GM19099 (cell line): ENCODE data around the gene FAM209B.
"Not testable (repeated sequence)": the region's sequence is repeated elsewhere in the genome, so short reads cannot be mapped to it uniquely, and the experiment has no call there.

Experiments
- POLR2A ChIP-seq: IDR thresholded peaks from 3 replicates; pipeline ENCODE4 v1.6.1; 2011; ENCODE audit warnings: low read depth; ENCODE audit not compliant: insufficient read length; ENCODE audit errors: extremely low read depth

FAM209B gene

DNA sequence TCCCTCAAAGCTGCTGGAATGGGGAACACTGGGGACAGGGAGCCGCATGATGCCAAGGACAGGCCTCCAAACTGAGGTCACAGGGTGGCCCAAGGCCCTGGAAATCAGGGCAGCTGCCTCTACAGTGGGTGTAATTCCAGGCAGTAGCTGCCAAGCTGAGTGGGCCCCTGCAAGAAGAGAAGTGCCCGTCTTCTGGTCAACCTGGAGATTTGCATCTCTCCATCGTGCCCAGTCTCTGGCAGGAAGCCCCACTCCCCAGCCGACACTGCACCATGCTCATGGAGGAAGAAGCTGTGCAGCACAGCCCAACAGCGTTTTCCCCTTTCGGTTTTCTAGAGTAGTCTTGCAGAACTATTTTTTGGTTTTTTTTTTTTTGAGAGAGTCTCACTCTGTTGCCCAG lies 10.7 kb upstream of the FAM209B start:
- TF ChIP-seq POLR2A, result no peak

DNA sequence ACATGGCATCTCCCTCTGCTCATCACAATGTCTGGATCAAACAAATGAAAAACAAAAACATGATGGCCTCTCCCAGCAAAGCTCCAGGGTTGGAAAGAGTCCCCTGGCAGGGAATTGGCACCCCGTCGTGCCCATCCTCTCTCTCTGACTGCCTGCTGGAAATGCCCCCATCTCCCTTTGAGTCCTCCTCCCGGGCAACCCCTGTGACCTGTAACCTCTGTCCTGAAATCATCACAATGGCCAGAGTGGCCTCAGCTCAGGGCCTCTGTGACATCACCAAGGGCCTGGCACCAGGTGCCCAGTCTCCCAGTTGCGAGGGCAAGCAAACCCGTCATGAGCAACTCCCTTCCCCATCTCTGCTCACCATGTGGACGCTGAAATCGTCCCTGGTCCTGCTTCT lies 8.6 kb upstream of the FAM209B start, which contains the start of gene FAM209A:
Gene FAM209A (plus strand): TSS at position 301 of the 400 bp plus-strand sequence. CDS start 65 bp downstream, at position 366.
- TF ChIP-seq POLR2A, result not testable (repeated sequence)

DNA sequence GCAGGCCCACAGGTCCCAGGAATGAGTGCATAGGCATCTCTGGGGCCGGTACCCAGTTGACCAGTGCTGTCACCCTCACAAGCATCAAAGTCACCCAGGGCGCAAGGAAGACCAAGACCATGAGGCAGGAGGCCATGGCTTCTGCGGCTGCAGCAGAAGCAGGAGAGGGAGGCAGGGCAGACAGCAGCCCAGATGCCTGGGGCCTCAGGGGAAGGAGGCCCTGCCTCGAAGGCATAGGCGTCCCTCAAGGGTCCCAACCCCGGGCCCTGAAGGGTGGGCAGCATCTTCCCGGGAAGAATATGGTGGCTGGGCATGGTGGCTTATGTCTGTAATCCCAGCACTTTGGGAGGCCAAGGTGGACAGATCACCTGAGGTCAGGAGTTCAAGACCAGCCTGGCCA lies 5.5 kb upstream of the FAM209B start:
- no peak for TF ChIP-seq POLR2A

DNA sequence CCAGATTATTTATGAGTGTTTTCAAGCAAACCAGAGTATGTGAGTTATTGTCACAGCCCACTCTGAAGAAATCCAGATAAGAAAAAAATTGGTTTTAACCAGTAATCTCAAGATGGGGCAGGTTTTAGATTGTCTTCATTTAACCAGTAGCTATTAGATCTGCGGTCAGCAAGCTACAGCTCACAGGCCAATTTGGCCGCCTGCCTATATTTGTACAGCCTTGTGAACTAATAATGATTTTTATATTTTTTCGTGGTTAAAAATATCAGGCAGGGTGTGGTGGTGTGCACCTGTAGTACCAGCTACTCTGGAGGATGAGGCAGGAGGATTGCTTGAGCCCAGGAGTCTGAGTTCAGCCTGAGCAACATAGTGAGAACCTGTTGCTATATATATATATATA lies 5.0 kb downstream of the FAM209B start:
- TF ChIP-seq POLR2A, result no peak

DNA sequence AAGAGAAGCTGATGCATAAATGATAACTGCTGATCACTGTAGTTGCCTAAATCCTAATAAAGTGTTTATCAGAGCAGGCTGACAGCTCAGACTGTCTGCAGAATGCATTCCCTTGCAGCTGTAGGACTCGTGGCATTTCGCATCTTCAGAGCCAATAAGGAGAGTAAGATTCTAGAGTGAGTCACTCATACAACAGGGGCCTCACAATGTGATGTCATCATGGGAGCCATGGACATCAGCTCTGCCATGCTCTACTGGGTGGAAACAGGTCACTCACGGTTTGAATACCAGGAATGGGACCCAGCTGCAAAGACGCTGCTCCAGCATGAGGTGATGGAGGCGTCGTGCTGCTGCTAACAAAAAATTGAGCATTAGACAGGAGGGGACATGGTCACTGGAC lies 7.4 kb downstream of the FAM209B start:
- no peak for TF ChIP-seq POLR2A

DNA sequence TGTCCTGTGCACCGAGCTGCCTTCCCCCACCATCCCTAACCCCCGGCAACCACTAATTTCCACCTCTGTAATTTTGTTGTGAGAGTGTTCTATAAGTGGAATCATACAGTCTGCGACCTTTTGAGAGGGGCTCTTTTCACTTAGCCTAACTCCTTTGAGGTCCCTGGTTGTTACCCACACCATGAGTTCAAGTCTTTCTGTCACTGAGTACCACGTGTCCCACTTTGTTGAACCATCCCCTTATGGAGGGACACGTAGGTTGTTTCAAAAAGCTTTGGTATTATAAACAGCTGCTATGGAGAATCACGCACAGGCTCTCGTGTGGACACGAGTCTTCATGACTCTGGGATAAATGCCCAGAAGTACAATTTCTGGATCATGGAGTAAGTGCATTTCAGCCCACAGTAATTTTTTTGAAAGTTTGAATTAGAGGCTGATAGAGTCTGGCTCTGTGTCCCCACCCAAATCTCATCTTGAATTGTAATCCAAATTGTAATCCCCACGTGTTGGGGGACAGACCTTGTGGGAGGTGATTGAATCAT lies 9.5 kb downstream of the FAM209B start:
- TF ChIP-seq POLR2A, result no peak

DNA sequence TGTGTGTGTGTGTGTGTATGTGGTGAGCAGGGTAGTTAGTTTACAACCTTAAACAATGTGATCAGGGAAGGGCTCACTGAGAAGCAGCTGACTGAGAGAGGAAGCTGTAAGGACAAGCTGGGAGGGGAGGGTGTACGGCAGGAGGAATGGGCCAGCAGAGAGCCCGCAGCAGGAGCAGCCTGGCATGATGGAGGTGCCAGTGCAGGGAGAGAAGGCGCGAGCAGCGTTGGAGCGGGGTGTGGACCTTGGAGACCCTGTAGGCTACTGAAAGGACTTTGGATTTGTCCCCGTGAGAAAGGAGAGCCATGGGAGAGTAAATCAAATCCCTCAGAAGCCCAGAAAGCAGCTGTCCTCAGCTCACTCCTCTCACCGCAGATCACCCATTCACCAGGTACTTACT lies 18.5 kb downstream of the FAM209B start:
- TF ChIP-seq POLR2A, result no peak

DNA sequence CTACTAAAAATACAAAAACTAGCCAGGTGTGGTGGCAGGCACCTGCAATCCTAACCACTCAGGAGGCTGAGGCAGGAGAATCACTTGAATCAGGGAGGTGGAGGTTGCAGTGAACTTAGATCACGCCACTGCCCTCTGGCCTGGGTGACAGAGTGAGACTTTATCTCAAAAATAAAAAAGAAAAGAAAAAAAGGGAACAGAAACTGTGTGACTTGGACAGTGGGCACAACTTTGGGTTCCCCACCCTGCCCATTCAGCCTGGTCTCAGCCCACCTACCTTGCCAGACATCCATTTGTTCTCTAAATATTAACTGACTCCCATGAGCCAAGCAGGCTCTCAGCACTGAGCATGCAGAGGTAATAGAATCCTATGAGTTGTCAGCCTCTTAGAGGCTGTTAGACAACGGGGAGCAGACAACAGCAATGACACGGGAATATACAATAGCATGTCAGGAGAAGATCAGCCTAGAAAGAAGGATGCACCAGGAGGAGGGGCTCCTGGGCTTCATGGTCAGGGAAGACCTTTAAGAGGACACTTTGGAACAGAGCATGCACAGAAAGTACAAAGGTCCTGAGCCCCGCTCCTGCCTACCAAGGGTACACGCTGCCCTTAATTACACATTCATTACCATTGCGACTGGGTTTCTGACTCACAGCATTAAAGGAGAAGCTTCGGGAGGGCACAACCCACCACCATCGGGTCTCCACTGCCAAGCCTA lies 20.0 kb downstream of the FAM209B start:
- TF ChIP-seq POLR2A, result no peak

DNA sequence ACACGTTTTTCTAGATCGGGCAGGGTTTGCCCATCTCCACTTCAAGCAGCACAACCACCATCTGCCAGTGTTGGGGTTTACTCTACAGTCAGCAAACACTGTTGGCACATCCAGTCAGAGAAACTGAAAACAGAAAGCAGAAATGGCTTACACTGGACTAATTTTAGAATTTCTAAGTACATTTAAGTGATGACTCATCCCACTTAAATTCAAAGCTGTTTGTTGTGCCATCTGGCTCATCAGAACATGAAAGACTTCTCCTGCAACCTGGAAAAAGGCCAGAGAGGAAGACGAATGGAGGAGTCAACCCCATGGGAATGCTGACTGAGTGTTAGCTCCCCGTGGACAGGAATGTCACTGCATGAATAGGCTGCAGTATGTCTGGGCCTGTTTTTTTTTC lies 21.8 kb downstream of the FAM209B start:
- TF ChIP-seq POLR2A, result no peak

DNA sequence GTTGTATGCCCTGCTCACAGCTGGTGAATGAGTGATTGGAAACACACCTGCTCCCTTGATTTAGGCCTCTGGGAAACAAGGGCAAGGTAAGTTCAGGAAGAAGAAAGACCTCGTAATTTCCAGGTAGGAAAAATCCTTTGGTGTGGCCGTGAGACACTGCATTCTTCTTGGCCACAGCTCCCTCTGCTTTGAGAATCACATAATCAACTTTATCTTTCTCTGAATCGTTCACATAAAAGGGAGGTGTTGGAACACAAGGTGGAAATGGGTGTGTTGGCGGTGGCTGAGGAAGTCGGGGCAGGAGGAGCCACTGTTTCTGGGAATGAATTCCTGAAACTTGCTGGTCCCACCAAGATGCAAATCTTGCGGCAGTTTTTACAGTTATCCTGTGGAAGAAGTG lies 25.9 kb downstream of the FAM209B start:
- TF ChIP-seq POLR2A, result no peak

DNA sequence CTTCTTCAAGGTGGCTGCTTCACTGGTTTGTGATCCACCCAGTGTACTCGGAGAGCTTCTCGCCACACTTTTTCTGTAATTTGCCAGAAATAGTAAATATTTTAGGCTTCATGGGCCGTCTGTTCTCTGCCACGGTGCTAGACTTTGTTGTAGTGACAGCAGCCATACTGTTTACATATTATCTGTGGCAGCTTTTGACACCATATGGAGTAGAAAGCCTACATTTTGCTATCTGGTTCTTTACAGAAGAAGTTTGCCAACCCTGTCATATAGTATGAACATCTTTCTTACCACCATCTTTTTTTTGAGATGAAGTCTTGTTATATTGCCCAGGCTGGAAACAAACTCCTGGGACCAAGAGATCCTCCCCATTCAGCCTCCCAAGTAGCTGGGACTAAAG lies 32.5 kb downstream of the FAM209B start:
- no peak for TF ChIP-seq POLR2A

DNA sequence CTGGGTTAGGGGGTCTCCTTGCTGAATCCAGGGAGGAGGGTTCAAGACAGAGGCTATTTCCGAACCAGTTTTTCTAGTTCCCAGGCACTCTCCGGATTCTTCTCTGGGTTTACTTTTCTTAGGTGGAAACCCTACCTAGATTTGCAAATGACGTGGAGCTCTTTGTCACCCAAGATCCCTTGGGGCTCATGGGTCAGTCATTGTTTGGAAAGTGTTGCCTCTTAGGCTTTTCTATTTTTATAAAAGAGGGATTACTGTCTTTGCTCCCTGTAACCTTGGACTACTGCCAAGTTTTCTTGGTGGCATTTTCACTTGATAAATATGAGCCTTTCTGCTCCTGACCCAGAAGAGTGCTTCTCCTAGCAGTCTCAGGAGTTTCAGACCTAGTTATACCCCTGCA lies 33.6 kb downstream of the FAM209B start:
- no peak for TF ChIP-seq POLR2A

DNA sequence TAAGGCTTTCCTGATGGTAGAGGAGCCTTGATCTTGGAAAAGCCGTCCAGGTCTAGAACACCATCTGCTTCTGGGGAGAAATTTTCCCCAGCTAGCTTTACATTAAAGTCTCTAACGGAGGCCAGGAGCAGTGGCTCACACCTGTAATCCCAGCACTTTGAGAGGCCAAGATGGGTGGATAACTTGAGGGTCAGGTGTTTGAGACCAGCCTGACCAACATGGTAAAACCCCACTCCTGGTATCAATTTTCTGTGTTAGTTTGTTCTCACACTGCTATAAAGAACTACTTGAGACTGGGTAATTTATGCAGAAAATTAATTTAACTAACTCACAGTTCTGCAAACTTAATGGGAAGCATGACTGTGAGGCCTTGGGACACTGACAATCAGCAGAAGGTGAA lies 37.8 kb downstream of the FAM209B start:
- no peak for TF ChIP-seq POLR2A

DNA sequence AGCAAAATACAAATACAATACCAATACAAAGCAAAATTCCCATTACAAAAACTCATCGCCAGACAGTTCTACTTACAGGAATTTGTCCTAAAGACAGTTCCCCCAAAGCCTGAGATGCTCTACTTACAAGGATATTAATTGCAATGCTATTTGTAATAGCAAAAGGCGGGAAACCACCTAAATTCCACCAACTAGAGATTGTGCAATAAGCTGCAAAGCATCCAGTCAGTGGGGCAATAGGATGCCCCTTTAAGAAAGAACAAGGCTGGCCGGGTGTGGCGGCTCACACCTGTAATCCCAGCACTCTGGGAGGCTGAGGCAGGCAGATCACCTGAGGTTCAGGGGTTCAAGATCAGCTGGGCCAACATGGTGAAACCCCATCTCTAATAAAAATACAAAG lies 39.1 kb downstream of the FAM209B start:
- TF ChIP-seq POLR2A, result no peak

DNA sequence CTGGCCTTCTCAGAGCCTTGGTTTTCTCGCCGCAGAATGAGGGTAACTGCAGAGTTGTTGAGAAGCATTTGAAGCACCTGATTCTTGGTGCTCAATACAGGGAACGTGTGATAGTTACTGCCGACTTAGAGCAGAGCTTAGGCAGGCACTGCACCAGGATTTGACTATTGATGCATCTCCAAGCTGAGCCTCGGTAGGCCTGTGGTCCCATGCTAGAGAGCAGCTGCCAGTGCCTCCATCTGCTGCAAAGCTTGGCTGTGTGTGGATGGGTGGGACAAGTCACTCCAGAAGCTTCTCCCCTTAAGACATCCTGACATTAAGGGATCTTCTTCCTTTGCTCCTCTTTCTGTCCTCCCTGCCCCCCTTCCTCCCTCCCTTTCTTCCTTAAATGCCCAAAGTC lies 40.9 kb downstream of the FAM209B start:
- TF ChIP-seq POLR2A, result no peak

DNA sequence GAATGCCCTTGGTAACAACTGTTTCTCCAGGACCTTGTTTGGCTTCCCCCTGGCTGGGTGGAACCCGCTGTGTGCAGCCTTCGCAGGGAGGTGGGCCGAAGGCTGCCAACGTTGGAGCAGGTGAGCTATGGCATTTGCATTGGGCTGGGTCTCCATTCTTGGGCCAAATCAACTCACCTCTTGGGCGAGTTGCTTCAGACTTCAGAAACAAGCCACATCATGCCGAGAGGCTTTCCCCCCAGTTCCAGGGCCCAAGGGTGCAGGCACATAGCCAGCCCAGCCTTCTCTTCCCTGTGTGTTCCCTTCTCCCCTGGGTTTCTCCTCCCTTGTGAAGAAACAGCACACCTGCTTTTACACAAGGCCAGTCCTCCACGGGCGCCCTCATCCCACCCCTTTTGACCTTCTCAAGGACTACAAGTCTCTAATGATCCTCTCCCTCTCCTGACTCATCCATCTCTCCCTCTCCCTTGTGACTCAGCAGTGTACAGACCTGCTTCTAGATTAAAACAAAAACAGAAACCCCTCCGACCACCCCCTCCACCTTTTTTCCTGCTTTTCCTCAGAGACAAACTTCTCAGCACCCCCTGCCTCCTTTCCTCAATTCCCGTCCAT lies 41.6 kb downstream of the FAM209B start:
- no peak for TF ChIP-seq POLR2A

DNA sequence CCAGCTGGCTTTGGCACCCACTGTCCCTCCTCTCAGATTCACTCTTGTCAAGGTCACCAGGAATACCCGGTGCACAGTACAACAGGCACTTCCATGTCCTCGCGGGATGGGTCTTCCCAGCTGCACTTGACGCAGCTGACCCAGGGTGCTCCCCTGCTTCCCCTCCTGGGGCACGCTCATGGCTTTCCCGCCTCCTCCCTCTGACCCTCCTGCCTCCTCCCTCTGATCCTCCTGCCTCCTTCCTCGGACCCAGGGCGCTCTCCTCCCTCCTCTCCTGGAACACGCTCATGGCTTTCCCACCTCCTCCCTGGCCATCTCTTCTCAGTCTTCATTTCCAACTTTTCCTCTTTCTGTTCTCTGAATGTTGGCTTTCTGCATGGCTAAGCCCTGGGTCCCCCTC lies 42.1 kb downstream of the FAM209B start:
- TF ChIP-seq POLR2A, result no peak

DNA sequence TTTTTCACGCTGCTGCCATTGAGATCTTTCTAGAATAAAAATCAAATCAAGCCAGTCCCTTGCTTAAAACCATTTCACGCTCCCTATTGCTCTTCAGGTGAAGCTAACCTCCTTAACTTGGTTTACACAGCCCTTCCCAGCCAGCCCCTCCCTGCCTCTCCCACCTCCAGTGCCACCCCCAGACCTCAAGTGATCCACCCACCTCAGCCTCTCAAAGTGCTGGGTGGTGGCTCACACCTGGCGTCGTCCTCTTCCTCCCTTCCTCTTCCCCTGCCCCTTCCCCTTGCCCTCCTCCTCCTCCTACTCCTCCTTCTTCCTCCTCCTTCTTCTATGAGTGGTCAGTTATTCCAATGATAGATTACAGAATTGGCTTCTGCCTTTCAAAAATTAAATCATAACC lies 42.9 kb downstream of the FAM209B start:
- TF ChIP-seq POLR2A, result no peak
